Umbilical cord (tissue), 2 donors: Measurements from ENCODE around the gene GPS2. TPM values are rescaled to one million over a fixed set of nuclear protein-coding genes. Genes with fewer than 3 reads are reported as not detected.
A peak's percentile ranks its signal among the peaks of the same experiment; 100 is the strongest.

Experiments
- DNase-seq: peaks from one replicate; pipeline ENCODE4 v3.0.0-alpha.2; 2015; ENCODE audit warnings: low spot score
- total RNA-seq: library from RNA; depleted of rRNA; stranded (reverse); fragments of >200 nt; gene quantifications from one replicate; pipeline ENCODE4 v1.2.3, GENCODE V29; 2014; ENCODE audit warnings: low replicate concordance; ENCODE audit not compliant: insufficient read depth

GPS2 gene
- total RNA-seq, 1 donor from 2014 or later = 20.5 TPM

DNA sequence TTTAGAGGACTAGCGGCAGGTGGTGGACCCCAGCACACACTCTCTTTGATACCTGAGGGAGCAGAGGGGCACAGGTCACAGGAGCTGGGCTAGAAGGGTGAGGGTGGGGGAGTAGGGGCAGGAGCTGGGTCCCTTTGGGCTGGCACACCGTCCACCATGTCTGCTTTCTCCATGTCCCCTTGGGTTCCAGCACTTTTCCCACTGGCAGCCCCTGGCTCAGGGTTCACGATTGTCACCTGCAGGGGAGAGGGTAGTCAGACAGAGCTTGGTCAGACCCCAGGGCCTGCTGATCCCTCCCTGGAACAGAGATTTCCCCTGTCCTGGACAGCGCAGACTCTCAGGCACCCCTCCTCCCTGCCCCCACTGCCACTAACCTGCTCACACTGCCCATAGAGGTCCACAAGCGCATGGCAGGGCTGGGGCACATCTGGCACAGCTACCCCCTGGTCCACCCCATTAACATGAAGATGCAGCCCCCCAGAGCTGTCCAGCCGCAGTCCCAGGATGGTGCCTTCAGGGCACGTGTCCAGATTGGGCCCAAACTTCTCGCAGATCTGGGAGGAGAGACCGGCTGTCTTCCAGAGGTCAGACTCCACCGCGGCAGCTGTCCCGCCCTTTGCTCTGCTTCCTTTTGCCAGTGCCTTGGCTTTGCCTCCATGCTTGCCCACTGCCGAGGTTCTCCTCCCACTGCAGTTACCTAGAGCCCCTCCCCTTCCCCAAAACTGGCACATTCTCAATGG lies 3.1 kb upstream of the GPS2 start:
- no peak for DNase-seq

DNA sequence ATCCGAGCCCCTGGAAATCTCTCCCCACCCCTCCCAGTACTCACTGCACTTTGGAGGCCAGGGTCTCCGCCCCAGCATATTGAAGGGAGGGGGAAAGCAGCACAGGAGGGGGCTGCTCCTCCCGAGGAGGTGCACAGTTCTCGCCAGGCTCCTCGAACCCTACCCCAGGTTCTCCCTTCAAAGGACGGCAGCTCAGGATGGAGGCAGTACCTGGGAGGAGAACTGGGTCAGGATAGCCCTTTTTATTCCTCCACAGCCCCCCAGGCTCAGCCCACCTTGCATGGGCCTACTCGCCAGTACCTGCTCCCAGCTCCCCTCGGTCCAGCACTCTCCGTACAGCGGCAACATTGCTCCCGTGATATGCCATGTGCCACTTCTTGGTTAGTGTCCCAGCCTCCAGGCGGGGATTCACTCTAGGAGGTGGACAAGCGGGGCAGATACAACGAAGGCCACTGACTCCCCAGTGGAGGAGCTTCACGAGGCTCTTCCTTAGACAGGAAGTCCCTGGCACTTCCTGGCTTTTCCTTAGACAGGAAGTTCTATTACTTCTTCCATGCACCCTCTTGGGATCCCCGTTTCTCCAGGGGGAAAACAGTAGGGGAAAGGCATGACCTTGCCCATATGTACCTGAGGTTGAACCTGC lies 2.1 kb upstream of the GPS2 start:
- DNase-seq = no peak

DNA sequence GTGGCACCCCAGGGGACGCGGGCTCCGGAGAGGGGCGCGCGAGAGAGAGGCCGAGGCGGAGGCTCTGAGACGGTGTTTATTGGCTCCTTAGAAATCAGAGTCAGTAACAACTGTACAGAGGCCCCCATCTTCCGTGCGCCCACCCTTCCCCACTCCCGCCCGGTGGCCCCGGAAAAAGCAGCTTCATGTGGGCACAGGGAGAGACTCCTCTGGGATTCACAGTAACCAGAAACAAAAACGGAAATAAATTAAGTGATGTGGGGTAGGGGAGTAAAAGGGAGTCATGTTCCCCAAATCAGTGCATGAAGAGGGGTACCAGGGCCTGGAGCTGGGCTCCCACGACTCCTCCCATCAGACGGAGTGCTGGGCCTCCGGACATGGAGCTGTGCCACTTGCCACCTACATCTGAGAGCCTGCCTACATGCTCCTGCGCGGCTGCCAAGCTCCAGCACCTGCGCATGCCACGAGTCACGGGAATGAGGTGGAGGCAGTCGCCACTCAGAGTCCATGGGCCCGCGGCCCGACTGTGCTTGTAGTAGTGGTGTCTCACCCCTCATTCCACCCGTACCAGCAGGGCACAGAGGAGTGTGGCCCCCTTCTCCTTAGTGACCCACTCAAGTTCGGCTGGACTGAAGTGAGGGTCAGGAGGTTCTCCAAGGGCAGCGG lies 543 bp upstream of the GPS2 start:
- DNase-seq = no peak

DNA sequence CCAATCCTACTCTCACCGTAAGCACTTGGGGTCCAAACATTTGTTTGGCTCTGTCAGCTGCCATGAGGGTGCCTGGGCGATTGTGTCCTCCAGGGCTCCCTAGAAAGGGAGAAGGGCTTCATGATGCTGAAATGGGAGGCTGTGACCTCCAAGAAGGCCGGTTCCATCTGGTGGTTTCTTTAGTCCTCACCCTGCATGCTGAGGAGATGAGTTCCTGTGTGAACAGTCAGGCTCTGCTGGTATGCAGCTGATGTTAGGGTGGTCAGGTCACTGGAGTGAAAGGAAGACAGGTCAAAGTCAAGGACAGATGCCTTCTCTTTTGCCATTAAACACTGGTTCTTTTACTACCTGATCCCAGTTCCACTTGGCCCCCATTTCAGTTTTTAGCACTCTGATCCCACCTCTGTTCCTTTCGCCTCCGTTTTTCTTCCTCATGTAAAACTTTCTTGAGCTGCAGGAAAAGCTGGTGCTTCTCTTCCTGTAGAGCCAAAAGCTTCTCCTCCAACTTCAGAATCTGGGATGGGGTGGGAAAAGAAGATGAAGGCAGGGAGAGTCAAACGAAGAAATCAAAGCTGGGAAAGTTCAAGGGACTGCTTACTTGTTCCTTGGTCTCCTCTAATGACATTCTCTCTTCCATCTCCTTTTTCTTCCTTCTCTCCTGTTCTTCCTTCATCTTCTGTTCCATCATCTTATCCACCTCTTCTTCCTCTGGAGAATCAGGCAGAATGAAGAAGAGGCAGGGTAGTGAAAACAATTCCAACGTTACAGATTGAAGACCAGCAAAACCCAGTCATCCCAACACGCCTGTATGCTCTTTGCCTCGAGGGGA lies 1.1 kb downstream of the GPS2 start:
- DNase-seq = no peak

DNA sequence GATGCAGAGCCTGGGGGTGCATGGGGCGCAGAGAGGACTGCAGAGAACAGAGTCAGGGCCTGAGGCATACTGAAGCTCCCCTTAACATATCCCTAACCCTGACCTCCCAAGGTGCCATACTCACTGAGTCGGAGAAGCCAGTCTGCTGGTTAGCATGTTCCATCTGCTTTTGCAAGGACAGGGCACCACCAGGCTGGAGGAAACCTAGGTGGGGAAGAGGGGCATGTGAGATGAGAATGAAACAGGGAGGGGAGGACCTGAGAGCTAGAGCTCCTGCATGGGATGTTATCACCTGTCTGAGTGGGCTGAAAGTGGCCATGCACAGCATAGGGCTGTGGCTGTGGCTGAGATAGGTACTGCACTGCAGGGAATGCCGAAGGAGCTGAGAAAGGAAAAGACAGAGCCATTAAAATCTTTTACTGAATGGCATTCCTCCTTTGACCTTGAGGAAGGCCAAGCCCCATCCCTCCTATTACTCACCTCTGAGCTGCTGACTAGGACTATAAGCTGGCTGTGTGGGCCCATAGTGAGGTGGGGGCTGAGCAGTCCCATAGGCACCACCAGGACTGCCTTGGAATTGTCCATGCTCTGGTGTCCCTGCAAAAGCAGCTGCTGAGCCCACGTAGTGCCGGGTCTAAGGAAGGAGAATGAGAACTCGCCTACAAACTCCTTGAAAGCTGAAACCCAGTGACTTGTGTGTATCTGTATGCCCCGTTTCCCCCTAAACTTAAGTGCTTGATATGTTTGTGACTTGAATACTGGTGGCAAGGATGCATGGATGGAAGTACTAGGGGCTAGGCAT lies 1.9 kb downstream of the GPS2 start:
- DNase-seq = no peak

DNA sequence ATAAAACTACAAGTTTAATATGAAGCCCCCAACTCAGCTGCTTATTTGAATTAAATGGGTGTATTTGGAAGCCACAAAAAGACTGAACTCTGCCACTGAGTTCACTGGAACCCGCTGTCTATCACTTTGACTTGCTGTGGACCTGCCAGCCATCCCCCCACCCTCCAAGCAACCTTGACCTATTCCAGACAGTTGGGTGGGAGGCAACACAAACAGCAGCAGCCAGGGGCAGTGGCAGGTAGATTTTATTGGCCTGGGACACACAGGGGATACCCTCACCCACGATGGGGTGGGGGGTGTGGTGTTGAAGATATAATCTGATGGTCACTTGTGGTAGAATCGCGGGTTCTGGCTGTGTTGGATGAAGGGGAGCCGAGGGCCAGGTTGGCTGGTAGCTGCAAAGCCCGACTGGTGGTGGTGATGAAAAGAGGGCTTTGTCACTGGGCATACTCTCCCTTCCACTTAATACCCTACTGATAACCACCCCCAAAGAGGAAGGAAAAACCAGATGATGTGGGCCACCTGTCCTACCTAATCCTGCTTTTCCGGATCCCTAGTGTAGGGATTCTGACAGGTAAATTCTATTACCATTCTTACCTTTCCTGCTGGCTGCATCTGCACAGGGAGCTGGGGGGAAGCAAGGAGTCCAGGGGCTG lies 2.6 kb downstream of the GPS2 start:
- no peak for DNase-seq

DNA sequence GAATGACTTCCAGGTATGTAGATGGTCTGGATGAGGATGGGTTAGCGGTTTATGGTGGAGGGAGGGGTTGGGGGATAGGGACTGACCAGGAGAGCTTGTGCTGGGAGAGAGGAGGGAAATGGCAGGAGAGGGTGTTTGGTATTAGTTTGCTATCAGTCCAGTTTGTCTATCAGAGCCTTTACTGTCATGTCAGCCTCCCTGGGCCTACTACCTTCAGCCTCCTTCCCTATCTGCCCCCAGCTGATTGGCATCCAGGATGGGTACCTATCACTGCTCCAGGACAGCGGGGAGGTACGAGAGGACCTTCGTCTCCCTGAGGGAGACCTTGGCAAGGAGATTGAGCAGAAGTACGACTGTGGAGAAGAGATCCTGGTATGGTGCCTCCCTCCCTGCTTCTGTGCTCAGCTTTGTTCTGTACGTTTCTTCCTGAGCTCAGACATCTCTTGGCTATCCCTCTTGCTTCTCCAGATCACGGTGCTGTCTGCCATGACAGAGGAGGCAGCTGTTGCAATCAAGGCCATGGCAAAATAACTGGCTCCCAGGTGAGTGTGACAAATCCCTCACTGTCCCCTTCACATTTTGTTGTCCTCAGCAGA lies 4.0 kb downstream of the GPS2 start:
- DNase-seq = no peak

DNA sequence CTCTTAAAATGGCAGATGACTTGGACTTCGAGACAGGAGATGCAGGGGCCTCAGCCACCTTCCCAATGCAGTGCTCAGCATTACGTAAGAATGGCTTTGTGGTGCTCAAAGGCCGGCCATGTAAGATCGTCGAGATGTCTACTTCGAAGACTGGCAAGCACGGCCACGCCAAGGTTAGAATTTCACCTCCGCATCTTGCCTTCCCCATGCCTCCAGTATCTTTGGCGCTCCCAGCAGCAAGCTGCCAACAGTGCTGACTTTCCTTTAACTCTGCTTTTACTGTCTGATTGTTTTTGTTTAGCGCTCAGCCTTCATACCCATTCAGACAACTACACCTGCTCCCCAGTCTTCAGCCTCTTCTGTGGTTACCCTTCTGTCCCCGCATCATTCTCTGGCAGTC lies 5.5 kb downstream of the GPS2 start:
- no peak for DNase-seq

DNA sequence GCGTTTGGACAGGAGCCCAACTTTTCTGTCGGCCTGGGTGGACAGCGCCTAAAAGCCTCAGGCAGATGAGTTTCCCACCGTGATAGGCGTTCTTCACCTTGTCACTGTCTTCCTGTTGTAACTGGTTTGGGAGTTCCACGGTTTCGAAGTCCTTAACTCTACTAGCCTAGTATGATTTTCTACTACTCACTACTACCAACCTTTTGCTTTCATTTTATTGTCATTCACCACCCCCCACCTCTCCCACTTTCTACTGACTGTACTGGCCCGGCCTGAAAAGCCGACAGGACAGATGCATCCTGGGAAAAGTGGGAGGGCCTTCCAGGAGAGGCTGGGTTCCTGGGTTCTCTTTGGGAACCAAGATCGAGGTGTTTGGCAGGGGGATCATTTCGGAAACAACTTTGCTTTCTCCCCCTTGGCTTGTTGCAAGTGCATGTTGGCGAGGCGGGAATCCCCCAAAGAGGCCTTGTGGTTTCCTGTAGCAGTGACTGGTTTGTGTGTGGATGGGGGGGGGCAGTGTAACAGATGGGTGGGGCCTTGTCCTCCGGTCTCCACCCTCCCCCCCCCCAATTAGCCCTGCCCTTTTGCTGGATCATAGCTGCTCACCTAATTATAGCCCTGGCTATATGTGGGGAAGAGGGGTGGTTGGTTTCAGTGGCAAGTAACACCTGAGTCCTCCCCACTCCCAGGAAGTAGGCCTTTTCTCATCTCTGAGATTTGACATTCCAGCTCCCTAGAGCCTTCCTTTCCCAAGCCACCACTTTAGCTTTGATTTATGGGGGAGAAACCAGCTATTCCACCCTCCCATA lies 6.3 kb downstream of the GPS2 start:
- DNase-seq = peak; percentile 82

DNA sequence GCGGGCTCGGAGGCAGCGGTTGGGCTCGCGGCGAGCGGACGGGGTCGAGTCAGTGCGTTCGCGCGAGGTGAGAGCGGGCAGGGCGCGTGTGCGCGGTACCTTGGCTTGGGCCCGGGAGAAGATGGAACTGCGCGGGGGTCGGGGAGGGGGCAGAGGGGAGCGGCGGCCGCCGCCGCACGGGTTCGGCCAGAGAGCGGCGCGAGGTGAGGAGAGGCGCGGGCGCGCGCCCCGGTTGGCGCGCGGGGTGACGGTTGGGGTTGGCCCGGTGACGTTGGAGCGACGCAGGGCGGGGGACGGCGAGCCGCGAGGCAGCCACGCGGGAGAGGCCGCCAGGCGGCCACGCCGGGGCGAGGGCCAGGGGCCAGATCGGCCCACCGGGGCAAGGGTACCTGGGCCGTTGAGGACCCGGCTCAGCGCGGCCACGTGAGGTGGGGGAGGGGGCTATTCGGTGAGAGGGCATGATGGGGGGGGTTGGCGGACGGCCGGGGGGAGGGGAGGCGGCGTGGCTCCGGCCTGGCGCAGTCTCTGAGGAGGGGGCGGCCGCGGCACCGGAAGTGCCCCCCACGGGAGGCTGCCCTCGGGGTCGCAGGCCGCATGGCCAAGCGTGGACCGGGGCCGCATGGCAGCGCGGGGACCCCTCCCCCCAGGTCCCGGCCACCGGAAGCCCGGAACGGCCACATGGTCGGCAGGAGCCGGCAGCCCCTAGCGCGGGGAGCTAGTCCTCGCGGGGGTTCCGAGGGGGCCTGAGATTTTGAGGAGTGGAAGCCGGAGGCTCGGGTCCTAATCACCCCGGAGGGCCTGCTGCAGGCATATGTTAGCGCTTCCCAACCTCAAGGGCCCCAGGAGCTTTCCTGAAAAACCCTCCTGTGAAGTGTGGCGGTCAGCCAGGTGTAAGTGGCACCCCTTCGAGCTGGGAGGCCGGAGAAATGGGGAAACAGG lies 7.2 kb downstream of the GPS2 start:
- peak; percentile 29 for DNase-seq

DNA sequence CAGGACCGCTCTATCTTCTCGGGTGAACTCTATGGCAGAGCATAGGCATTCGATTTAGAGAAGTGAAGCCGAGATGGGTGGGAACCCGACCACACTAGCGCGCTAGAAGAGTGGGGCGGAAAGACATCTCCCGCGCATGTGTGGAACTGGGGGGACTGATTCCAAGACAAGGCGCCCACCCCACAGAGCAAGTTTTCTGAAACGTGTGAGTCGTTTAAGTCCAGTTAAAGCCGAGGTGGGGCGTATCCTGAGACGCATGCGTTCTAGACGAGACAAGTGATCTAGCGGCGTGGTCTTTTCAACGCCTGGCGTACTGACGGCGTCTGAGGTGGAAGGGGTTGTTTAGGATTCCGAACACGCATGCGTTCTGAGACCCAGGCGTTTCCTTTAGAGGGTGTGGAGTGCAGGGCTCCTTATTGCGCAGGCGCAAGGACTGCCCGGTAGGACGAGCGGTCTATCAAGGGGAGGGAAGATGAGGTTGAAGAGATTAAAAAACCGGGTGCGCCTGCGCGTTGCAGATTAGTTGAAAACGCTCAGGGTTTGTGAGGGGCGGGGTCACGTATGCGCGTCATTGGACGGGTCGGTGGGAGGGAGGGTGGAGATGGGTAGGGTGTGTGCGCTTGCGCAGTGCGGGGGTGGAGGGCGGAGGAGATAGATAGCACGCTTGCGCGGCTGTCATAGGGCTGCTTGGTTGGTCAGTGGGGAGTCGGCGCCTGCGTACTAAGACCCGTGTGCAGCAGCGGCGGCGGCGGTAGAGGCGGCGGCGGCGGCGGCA lies 8.1 kb downstream of the GPS2 start, which contains the start of gene EIF5A:
EIF5A (plus strand) TSS at position 718 of the 775 bp plus-strand sequence. CDS start 2,008 bp downstream, outside the sequence.
- DNase-seq = peak; percentile 100

DNA sequence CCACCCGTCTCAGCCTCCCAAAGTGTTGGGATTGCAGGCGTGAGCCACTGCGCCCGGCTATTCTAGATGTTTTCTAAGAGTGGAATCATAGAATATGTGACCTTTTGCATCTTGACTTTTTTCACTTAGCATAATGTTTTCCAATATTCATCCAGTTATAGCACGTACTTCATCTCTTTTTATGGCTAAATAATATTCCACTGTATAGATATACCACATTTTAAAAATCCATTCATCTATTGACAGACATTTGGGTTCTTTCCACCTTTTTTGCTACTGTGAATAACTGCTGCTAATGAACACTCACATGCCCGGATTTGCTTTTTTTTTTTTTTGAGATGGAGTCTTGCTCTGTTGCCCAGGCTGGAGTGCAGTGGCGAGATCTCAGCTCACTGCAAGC lies 11.0 kb downstream of the GPS2 start:
- no peak for DNase-seq

DNA sequence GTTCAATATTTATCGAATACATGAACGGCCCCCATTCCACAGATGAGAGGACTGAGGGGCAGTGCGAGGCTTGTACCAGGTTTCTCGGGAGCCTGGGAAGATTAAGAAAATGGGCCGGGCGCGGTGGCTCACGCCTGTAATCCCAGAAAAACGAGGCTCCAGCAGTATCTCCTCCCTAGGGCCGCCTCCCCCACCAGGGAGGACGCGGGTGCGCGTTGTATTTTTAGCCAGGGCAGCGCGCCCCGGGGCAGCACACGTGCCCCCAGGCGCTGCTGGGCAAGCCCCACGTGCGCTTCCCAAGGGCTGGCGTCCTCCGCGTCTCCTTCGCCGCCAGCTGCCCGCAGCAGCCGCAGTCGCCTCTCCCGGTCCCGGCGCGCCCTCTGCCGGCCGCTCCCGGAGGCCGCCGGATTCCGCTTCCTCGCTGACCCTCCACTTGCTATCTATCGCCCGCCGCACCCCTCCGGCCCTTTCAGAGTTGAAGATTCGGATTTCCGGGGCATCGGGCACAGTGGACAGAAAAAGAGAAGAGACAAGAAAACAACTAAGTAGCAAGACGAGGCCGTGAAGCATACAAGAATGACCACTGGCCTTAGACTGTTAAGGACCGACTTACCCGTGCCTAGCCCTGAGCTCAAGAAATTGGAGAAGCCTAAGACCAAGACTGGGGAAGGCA lies 18.8 kb downstream of the GPS2 start:
- peak; percentile 72 for DNase-seq

DNA sequence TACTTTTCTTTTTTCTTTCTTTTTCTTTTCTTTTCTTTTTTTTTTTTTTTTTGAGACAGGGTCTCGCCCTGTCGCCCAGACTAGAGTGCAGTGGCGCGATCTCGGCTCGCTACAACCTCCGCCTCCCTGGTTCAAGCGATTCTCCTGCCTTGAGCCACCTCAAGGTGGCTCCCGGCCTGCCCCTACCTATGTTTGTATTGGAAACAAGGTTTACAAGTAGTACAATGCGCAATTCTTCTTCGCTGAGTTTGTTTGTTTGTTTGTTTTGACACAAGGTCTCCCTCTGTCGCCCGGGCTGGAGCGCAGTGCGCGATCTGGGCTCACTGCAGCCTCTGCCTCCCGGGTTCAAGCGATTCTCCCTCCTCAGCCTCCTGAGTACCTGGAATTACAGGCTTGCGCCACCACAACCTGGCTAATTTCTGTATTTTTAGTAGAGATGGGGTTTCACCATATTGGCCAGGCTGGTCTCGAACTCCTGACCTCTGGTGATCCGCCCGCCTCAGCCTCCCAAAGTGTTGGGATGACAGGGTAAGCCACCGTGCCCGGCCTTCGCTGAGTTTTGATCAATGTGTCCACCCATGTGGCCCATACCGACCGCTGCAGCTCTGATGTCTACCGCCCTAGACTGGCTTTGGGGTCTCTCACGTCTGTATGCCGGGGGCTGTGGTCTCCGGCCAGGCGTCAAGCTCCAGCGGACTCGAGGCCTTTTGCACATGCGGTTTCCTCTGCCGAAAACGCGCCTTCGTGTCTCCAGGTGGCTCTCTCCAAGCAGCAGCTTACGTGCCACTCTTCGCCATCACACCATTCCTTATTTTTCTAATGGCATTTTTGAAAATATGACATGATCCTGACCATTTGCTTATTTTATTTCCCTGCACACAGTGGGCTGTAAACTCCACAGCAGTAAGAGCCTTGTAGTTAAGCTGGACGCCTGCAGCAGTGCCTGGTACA lies 19.7 kb downstream of the GPS2 start:
- DNase-seq = no peak

DNA sequence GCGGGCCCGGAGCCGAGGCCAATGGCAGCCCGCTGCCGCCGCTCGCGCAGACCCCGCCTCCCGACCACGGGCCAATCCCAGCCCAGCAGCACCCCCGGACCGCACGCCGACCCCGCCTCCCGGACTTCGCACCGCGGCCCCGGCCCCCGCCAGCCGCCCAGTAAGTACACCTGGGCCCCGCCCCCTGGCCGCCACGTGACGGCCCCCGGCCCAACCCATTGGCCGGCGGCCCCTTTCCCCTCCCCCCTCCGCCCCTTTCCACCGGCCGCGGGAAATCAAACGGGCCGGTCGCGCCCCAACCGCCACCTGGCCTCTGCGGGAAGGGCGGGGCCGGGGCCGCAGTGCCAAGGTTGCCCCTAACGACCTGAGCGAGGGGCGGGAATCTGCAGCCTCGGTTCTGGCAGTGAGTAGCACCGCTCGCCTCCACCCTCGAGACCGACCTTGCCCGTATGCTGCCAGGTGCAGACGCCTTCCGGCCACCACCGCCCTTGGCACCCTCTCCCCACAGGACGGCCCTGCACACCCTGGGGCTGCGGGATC lies 20.5 kb downstream of the GPS2 start, which contains the start of gene YBX2:
YBX2 (minus strand) TSS at position 26 of the 540 bp plus-strand sequence. CDS start 139 bp downstream, outside the sequence.
- no peak for DNase-seq
